Liver (tissue), 9 donors: ENCODE data around the gene PLEKHA7. TPM values are rescaled to one million over a fixed set of nuclear protein-coding genes. Genes with fewer than 3 reads are reported as not detected.

Experiments
- DNase-seq: peaks from one replicate; pipeline ENCODE4 v3.0.0-alpha.2; 2017; ENCODE audit warnings: low spot score
- H3K27ac ChIP-seq, 2 donors: one replicate each; pipeline ENCODE4 v1.7.0; 2013; ENCODE audit warnings: inconsistent platforms in 2 of 2, low read length in 2 of 2, control low read depth in 1 of 2, low read depth in 1 of 2, mild to moderate bottlenecking in 1 of 2
- H3K27me3 ChIP-seq, 4 donors: one replicate each; pipeline versions ENCODE4 v1.6.1 to v1.7.0; 2013; ENCODE audit warnings: low read length in 3 of 4, inconsistent platforms in 1 of 4, mild to moderate bottlenecking in 1 of 4, moderate library complexity in 1 of 4; ENCODE audit not compliant: control insufficient read depth in 4 of 4, insufficient read depth in 4 of 4
- H3K36me3 ChIP-seq, 4 donors: one replicate each; pipeline versions ENCODE4 v1.6.1 to v1.7.0; 2013; ENCODE audit warnings: low read length in 3 of 4, mild to moderate bottlenecking in 3 of 4, low read depth in 1 of 4, moderate library complexity in 1 of 4; ENCODE audit not compliant: control insufficient read depth in 4 of 4, insufficient read depth in 3 of 4
- H3K4me1 ChIP-seq, 4 donors: one replicate each; pipeline versions ENCODE4 v1.6.1 to v1.7.0; 2013; ENCODE audit warnings: low read length in 3 of 4, mild to moderate bottlenecking in 3 of 4, moderate library complexity in 1 of 4; ENCODE audit not compliant: control insufficient read depth in 4 of 4, insufficient read depth in 4 of 4
- H3K4me3 ChIP-seq, 3 donors: one replicate each; pipeline versions ENCODE4 v1.6.1 to v1.7.0; 2013; ENCODE audit warnings: low read length in 3 of 3, control low read depth in 1 of 3, low read depth in 1 of 3, mild to moderate bottlenecking in 1 of 3
- H3K9ac ChIP-seq, 2 donors: one replicate each; pipeline ENCODE4 v1.7.0; 2013; ENCODE audit warnings: low read length in 2 of 2, mild to moderate bottlenecking in 2 of 2, moderate library complexity in 2 of 2, control low read depth in 1 of 2, low read depth in 1 of 2
- H3K9me3 ChIP-seq, 4 donors: one replicate each; pipeline versions ENCODE4 v1.6.1 to v1.7.0; 2013; ENCODE audit warnings: low read length in 3 of 4; ENCODE audit not compliant: control insufficient read depth in 4 of 4
- CTCF ChIP-seq: fragments of 150-350 bp; IDR thresholded peaks from 2 replicates; pipeline ENCODE4 v1.5.1; 2017; ENCODE audit warnings: improper control_type of control experiment, low read depth, low read length; ENCODE audit not compliant: missing input control
- FOXA1 ChIP-seq: IDR thresholded peaks from 2 replicates; pipeline ENCODE4 v1.6.1; 2016; ENCODE audit warnings: antibody characterized with exemption
- FOXA2 ChIP-seq: IDR thresholded peaks from 2 replicates; pipeline ENCODE4 v1.6.1; 2016; ENCODE audit warnings: antibody characterized with exemption
- HNF4A ChIP-seq, 2 donors: conservative IDR thresholded peaks; 2 replicates each; pipeline ENCODE4 v1.6.1; 2016; ENCODE audit warnings: antibody characterized with exemption in 2 of 2, mild to moderate bottlenecking in 2 of 2
- HNF4G ChIP-seq: IDR thresholded peaks from 2 replicates; pipeline ENCODE4 v1.6.1; 2016; ENCODE audit warnings: antibody characterized with exemption
- NR2F2 ChIP-seq: IDR thresholded peaks from 2 replicates; pipeline ENCODE4 v1.6.1; 2016; ENCODE audit warnings: antibody characterized with exemption
- REST ChIP-seq: IDR thresholded peaks from 2 replicates; pipeline ENCODE4 v1.6.1; 2016; ENCODE audit warnings: antibody characterized with exemption, mild to moderate bottlenecking
- RXRA ChIP-seq, 2 donors: IDR thresholded peaks; 2 replicates each; pipeline ENCODE4 v1.6.1; 2017 to 2018; ENCODE audit warnings: antibody characterized with exemption in 2 of 2, mild to moderate bottlenecking in 1 of 2
- SP1 ChIP-seq: IDR thresholded peaks from 2 replicates; pipeline ENCODE4 v1.6.1; 2018; ENCODE audit warnings: antibody characterized with exemption, mild to moderate bottlenecking
- TAF1 ChIP-seq: conservative IDR thresholded peaks from 2 replicates; pipeline ENCODE4 v1.6.1; 2016; ENCODE audit warnings: antibody characterized with exemption, mild to moderate bottlenecking
- YY1 ChIP-seq: IDR thresholded peaks from 2 replicates; pipeline ENCODE4 v1.6.1; 2016; ENCODE audit warnings: antibody characterized with exemption, mild to moderate bottlenecking
- ZBTB33 ChIP-seq: IDR thresholded peaks from 2 replicates; pipeline ENCODE4 v1.6.1; 2016; ENCODE audit warnings: antibody characterized with exemption
- WGBS: extraction: QIAGEN DNeasy Blood & Tissue Kit; methylation state at CpG from one replicate; pipeline ENCODE4 v1.1.7; 2013; 5-methylcytosine and 5-hydroxymethylcytosine counted together
- polyA plus RNA-seq, 2 donors: library from polyadenylated mRNA; stranded (reverse) in 1 of 2; unstranded in 1 of 2; fragments of 200-250 nt in 1 of 2; fragments of >200 nt in 1 of 2; fragmentation: Nextera tagmentation in 1 of 2; extraction: Ambion mirVana in 1 of 2; gene quantifications; one replicate each; pipeline versions ENCODE4 v1.2.1 to v1.2.3, GENCODE V29; 2013 to 2015
- total RNA-seq, 2 donors: library from RNA; depleted of rRNA; stranded (reverse); fragments of >200 nt; gene quantifications; one replicate each; pipeline ENCODE4 v1.2.3, GENCODE V29; 2014
- donor health status: healthy.
- donor health status: healthy.
- donor health status: healthy.
- donor health status: healthy.
- donor health status: healthy.

PLEKHA7 gene
- total and polyA plus RNA-seq, 4 donors, result 6.1 to 28.8 (median 8.5) TPM

GRCh38 chr11:16953663-16954062 is 60.6 kb downstream of the PLEKHA7 start:
- TF ChIP-seq CTCF, result no peak
- TF ChIP-seq REST, result no peak
- no peak for TF ChIP-seq NR2F2
- no peak for TF ChIP-seq RXRA (IDR thresholded peaks at IDR 0.05)
- TF ChIP-seq SP1, result no peak
- TF ChIP-seq ZBTB33, result no peak
- TF ChIP-seq FOXA2, result no peak
- peaks cover 0 to 3% (median 0%) of the 10 kb centered on the region in 4 donors for H3K4me1 ChIP-seq
- H3K9ac ChIP-seq, result no peak overlapping the region
- H3K4me3 ChIP-seq, result no peak overlapping the region
- no peak overlapping the region for H3K27ac ChIP-seq
- no peaks in the 10 kb centered on the region for H3K9me3 ChIP-seq
- DNase-seq, result no peak
- no peaks in the 10 kb centered on the region for H3K36me3 ChIP-seq
- no peaks in the 10 kb centered on the region for H3K27me3 ChIP-seq

- TF ChIP-seq YY1, result no peak
- TF ChIP-seq FOXA2, result no peak
- TF ChIP-seq NR2F2, result no peak
- no peak for TF ChIP-seq RXRA (IDR thresholded peaks at IDR 0.05)
- TF ChIP-seq CTCF, result no peak
- TF ChIP-seq HNF4A (conservative IDR thresholded peaks at IDR 0.05), result no peak
- no peak for TF ChIP-seq FOXA1
- TF ChIP-seq HNF4G, result no peak
- TF ChIP-seq TAF1, result no peak
- DNase-seq, result no peak
- no peak overlapping the region for H3K9ac ChIP-seq
- H3K4me3 ChIP-seq, result no peak overlapping the region
- 82% methylated on average over 6 of the region's 6 CpGs for WGBS
- H3K27me3 ChIP-seq, result no peaks in the 10 kb centered on the region
- H3K36me3 ChIP-seq, result no peaks in the 10 kb centered on the region
- no peaks in the 10 kb centered on the region for H3K9me3 ChIP-seq
- no peak overlapping the region for H3K27ac ChIP-seq
- peaks cover 0 to 6% (median 2%) of the 10 kb centered on the region in 4 donors for H3K4me1 ChIP-seq
These were observed 67.5 kb downstream of the PLEKHA7 start for GRCh38 chr11:16946477-16947282.
